Measurements from ENCODE around the gene FOXA2. TPM values are rescaled to one million over a fixed set of nuclear protein-coding genes. Genes with fewer than 3 reads are reported as not detected.

The FOXA2 gene
- not detected in 2 replicates for total RNA-seq
- polyA plus RNA-seq, result not detected in 2 replicates
- not detected in 2 replicates for polyA plus RNA-seq (2012)
- not detected in 2 replicates for polyA minus RNA-seq (ENCODE audit: low replicate concordance)

DNA sequence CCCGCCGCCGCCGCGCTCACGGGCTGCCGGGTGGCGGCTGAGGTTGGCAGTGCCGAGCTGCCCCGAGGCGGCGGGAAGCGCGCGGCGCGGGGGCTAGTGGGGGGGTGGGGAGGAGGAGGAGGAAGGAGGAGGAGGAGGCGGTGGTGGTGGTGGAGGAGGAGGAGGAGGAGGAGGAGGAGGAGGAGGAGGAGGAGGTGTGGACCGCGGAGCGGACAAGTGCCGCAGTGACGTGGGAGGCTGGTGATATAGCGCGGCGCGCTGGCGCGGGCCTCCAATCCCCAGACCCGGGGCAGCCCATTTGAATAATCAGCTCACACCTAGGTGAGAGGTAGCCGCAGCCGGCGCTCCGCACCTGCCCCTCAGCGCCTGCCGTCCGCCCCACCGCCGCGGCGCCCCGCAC lies at the start of gene FOXA2:
Gene FOXA2 (minus strand): TSS at position 51 of the 400 bp plus-strand sequence. CDS start 294 bp downstream, outside the sequence.
- no peak within 1 kb of the TSS for H3K4me2 ChIP-seq (ENCODE audit: extremely low read depth, insufficient read depth, low read length)
- no peaks in the 10 kb centered on the region for H3K4me1 ChIP-seq (ENCODE audit: control insufficient read depth, extremely low read depth, insufficient read depth, low read length)
- H3K27ac ChIP-seq (ENCODE audit: insufficient read depth, low read length), result no peak within 1 kb of the TSS
- no peaks in the 10 kb centered on the region for H3K9me3 ChIP-seq (ENCODE audit: control insufficient read depth, insufficient read depth, low read depth, low read length)
- no peaks in the 10 kb centered on the region for H4K20me1 ChIP-seq (ENCODE audit: control insufficient read depth, extremely low read depth, insufficient read depth, low read length)
- TF ChIP-seq, protein P1, sequence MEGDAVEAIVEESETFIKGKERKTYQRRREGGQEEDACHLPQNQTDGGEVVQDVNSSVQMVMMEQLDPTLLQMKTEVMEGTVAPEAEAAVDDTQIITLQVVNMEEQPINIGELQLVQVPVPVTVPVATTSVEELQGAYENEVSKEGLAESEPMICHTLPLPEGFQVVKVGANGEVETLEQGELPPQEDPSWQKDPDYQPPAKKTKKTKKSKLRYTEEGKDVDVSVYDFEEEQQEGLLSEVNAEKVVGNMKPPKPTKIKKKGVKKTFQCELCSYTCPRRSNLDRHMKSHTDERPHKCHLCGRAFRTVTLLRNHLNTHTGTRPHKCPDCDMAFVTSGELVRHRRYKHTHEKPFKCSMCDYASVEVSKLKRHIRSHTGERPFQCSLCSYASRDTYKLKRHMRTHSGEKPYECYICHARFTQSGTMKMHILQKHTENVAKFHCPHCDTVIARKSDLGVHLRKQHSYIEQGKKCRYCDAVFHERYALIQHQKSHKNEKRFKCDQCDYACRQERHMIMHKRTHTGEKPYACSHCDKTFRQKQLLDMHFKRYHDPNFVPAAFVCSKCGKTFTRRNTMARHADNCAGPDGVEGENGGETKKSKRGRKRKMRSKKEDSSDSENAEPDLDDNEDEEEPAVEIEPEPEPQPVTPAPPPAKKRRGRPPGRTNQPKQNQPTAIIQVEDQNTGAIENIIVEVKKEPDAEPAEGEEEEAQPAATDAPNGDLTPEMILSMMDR (conservative IDR thresholded peaks at IDR 0.05 in 1 of 2, IDR thresholded peaks at IDR 0.05 in 1 of 2; ENCODE audit: low read depth in 1 of 2, low read length in 2 of 2), result no peak
- no peak for TF ChIP-seq EZH2 (IDR thresholded peaks at IDR 0.05; ENCODE audit: low read length, missing control alignments)
- H3K79me2 ChIP-seq (ENCODE audit: control insufficient read depth, insufficient read depth, low read length), result no peaks in the 10 kb centered on the region
- DNase-seq (ENCODE audit: low read depth in 2 of 2), result no peak
- H3K27me3 ChIP-seq (ENCODE audit: control insufficient read depth, insufficient read depth, low read length), result peaks cover 47% of the 10 kb centered on the region
- no peak within 1 kb of the TSS for H3K9ac ChIP-seq (ENCODE audit: insufficient read depth, low read length)
- no peak within 1 kb of the TSS for H3K4me3 ChIP-seq (replicated peaks in 1 of 4; ENCODE audit: control extremely low read depth in 1 of 4, insufficient read depth in 1 of 4, low read depth in 3 of 4, low read length in 4 of 4)
- H3K36me3 ChIP-seq (ENCODE audit: control insufficient read depth, insufficient read depth, low read length), result no peaks in the 10 kb centered on the region
- H2AFZ ChIP-seq (ENCODE audit: low read length), result no peak within 1 kb of the TSS

DNA sequence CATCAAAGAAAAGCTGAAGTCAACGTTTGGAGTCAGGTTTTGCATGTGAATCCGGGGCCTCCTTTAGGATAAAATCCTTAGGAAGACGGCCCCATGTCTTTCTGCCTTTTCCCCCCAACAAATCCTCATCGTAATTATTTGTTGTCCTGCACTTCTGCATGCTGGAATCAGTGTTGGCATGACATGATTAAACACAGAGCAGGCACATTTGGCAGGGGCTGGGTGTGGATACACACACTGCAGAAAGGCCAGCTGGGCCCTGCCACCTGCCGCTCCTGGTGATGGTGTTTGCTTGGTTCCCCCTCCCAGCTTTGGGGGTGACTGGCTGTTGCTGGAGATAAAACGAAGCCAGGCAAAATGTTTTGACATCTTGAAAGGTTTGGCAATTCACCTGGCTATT lies 46.3 kb upstream of the FOXA2 start:
- H3K9me3 ChIP-seq (ENCODE audit: control insufficient read depth, insufficient read depth, low read depth, low read length), result no peaks in the 10 kb centered on the region
- H3K27me3 ChIP-seq (ENCODE audit: control insufficient read depth, insufficient read depth, low read length), result no peaks in the 10 kb centered on the region
- no peak overlapping the region for H3K4me2 ChIP-seq (ENCODE audit: extremely low read depth, insufficient read depth, low read length)
- no peaks in the 10 kb centered on the region for H3K79me2 ChIP-seq (ENCODE audit: control insufficient read depth, insufficient read depth, low read length)
- no peaks in the 10 kb centered on the region for H3K4me1 ChIP-seq (ENCODE audit: control insufficient read depth, extremely low read depth, insufficient read depth, low read length)
- H2AFZ ChIP-seq (ENCODE audit: low read length), result no peak overlapping the region
- no peak overlapping the region for H3K27ac ChIP-seq (ENCODE audit: insufficient read depth, low read length)
- no peak overlapping the region for H3K9ac ChIP-seq (ENCODE audit: insufficient read depth, low read length)
- no peak for DNase-seq (ENCODE audit: low read depth in 2 of 2)
- H3K4me3 ChIP-seq (replicated peaks in 1 of 4; ENCODE audit: control extremely low read depth in 1 of 4, insufficient read depth in 1 of 4, low read depth in 3 of 4, low read length in 4 of 4), result no peak overlapping the region
- no peaks in the 10 kb centered on the region for H4K20me1 ChIP-seq (ENCODE audit: control insufficient read depth, extremely low read depth, insufficient read depth, low read length)
- no peaks in the 10 kb centered on the region for H3K36me3 ChIP-seq (ENCODE audit: control insufficient read depth, insufficient read depth, low read length)
- TF ChIP-seq, protein P1 (conservative IDR thresholded peaks at IDR 0.05 in 1 of 2, IDR thresholded peaks at IDR 0.05 in 1 of 2; ENCODE audit: low read depth in 1 of 2, low read length in 2 of 2), result no peak
- no peak for TF ChIP-seq EZH2 (IDR thresholded peaks at IDR 0.05; ENCODE audit: low read length, missing control alignments)

DNA sequence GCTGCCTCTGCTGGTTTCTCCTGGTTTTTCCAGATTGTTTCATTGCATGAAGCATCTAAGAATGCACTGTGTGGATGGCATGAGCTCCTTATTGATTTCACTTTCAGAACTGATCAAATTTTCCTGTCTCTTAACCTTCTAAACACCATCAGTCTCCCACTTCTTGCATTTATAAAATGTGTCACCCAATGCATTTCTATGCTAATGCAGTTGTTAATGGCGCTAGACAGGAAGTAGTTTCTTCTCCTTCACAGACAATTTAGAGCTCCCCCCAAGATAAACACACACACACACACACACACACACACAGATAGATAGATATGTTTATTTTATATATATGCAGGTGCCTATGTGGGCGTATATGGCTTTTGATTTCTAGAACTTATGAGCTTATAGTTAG lies 45.6 kb upstream of the FOXA2 start:
- Histone ChIP-seq H3K27me3 (ENCODE audit: control insufficient read depth, insufficient read depth, low read length) (no peaks in the 10 kb centered on the region), H3K4me1 (ENCODE audit: control insufficient read depth, extremely low read depth, insufficient read depth, low read length) (no peaks in the 10 kb centered on the region), H3K4me2 (ENCODE audit: extremely low read depth, insufficient read depth, low read length) (no peak overlapping the region), H3K27ac (ENCODE audit: insufficient read depth, low read length) (no peak overlapping the region), H2AFZ (ENCODE audit: low read length) (no peak overlapping the region), H4K20me1 (ENCODE audit: control insufficient read depth, extremely low read depth, insufficient read depth, low read length) (no peaks in the 10 kb centered on the region), H3K79me2 (ENCODE audit: control insufficient read depth, insufficient read depth, low read length) (no peaks in the 10 kb centered on the region), H3K9ac (ENCODE audit: insufficient read depth, low read length) (no peak overlapping the region), H3K9me3 (ENCODE audit: control insufficient read depth, insufficient read depth, low read depth, low read length) (no peaks in the 10 kb centered on the region), H3K4me3 (replicated peaks in 1 of 4; ENCODE audit: control extremely low read depth in 1 of 4, insufficient read depth in 1 of 4, low read depth in 3 of 4, low read length in 4 of 4) (no peak overlapping the region), H3K36me3 (ENCODE audit: control insufficient read depth, insufficient read depth, low read length) (no peaks in the 10 kb centered on the region)
- TF ChIP-seq EZH2 (IDR thresholded peaks at IDR 0.05; ENCODE audit: low read length, missing control alignments), result no peak
- TF ChIP-seq, protein P1 (conservative IDR thresholded peaks at IDR 0.05 in 1 of 2, IDR thresholded peaks at IDR 0.05 in 1 of 2; ENCODE audit: low read depth in 1 of 2, low read length in 2 of 2), result no peak
- DNase-seq (ENCODE audit: low read depth in 2 of 2), result no peak

Data from fibroblast of lung (primary cell).